Activated CD4-positive, alpha-beta T cell treated with anti-CD3 and anti-CD28 coated beads, Interleukin-2, amount 50 U/mL, for 1 hour (primary cell): Measurements from ENCODE around the gene TMPRSS6.

Source experiments
- DNase-seq: peaks from one replicate; pipeline ENCODE4 v3.0.0-alpha.2; 2020

TMPRSS6 gene

GRCh38 chr22:37062702-37063381 lies 46.7 kb downstream of the TMPRSS6 start:
- no peak for DNase-seq

- DNase-seq, result no peak
Measured at GRCh38 chr22:37062376-37062675, 47.2 kb downstream of the TMPRSS6 start.

- no peak for DNase-seq
Measured at GRCh38 chr22:37061611-37062375, 47.7 kb downstream of the TMPRSS6 start.

GRCh38 chr22:37060801-37061610 lies 48.5 kb downstream of the TMPRSS6 start:
- DNase-seq, result no peak

- peak; percentile 18 for DNase-seq
Measured at GRCh38 chr22:37059876-37060449, 49.5 kb downstream of the TMPRSS6 start.

- DNase-seq, result no peak
Measured at GRCh38 chr22:37058917-37059701, 50.4 kb downstream of the TMPRSS6 start.

- no peak for DNase-seq
Measured at GRCh38 chr22:37057796-37058510, 51.6 kb downstream of the TMPRSS6 start.

GRCh38 chr22:37057226-37057625 lies 52.3 kb downstream of the TMPRSS6 start:
- DNase-seq, result no peak

- no peak for DNase-seq
Measured at GRCh38 chr22:37056246-37056645, 53.3 kb downstream of the TMPRSS6 start.

- DNase-seq, result no peak
Measured at GRCh38 chr22:37054600-37055365, 54.7 kb downstream of the TMPRSS6 start.

GRCh38 chr22:37054056-37054395 lies 55.5 kb downstream of the TMPRSS6 start:
- DNase-seq, result no peak

- no peak for DNase-seq
Measured at GRCh38 chr22:37053310-37054055, 56.0 kb downstream of the TMPRSS6 start.

- DNase-seq, result no peak
Measured at GRCh38 chr22:37052386-37053309, 56.9 kb downstream of the TMPRSS6 start.

- peak; percentile 72 for DNase-seq
Measured at GRCh38 chr22:37051391-37052385, 57.8 kb downstream of the TMPRSS6 start, which contains the start of gene KCTD17. Gene KCTD17 (plus strand): TSS chr22:37051742. CDS start chr22:37051761, 19 bp downstream.

- no peak for DNase-seq
Measured at GRCh38 chr22:37050913-37051312, 58.6 kb downstream of the TMPRSS6 start.

- no peak for DNase-seq
Measured at GRCh38 chr22:37049224-37049623, 60.3 kb downstream of the TMPRSS6 start.

- DNase-seq, result no peak
Measured at GRCh38 chr22:37048133-37048532, 61.4 kb downstream of the TMPRSS6 start.

- DNase-seq, result no peak
Measured at GRCh38 chr22:37047006-37047405, 62.5 kb downstream of the TMPRSS6 start.
